Body of pancreas (tissue), 4 donors: Measurements from ENCODE around the gene ACER1.

Source experiments
- CTCF ChIP-seq, 7 experiments: fragments of 450-650 bp in 4 of 7; fragments of 200-600 bp in 3 of 7; sonication (generic) in 3 of 7; IDR thresholded peaks; one replicate each; pipeline ENCODE4 v1.5.1; 2016 to 2019; ENCODE audit warnings: antibody characterized with exemption in 7 of 7
- POLR2A ChIP-seq, 3 donors: fragments of 450-650 bp; IDR thresholded peaks; one replicate each; pipeline ENCODE4 v1.6.1; 2016; ENCODE audit warnings: antibody characterized with exemption in 3 of 3, mild to moderate bottlenecking in 2 of 3

DNA sequence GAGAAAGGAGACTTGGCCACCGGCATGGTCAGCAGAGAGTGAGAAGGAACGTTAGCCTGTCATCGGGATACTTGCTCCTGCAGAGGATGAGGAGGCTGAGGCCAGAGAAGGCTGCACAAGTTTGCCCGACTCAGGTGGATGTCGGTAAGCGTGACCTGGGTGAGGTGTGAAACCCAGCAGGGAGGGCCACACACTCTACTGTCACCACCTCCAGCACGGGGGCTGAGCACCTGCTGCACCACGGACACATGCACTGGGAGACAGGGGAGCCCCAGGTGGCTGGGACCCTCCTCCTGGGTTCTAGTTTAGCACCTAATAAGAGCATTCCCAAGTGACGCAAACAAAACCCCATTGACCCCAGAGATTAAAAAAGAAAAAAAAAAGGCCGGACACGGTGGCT is 70.9 kb downstream of the ACER1 start:
- no peak for TF ChIP-seq CTCF (IDR thresholded peaks at IDR 0.05)
- TF ChIP-seq POLR2A (IDR thresholded peaks at IDR 0.05) = no peak
